ENCODE results near the gene LZTS3. TPM values are rescaled to one million over a fixed set of nuclear protein-coding genes. Genes with fewer than 3 reads are reported as not detected.

The LZTS3 gene
- polyA plus RNA-seq, 1 donor (not counting 4 experiments of a cell fraction or from before 2014, with no cell fraction given) = 2.5 TPM

GRCh38 chr20:3135507-3136070 is 37.8 kb downstream of the LZTS3 start:
- no peak for TF ChIP-seq CTCF (optimal IDR thresholded peaks at IDR 0.05 in 1 of 3, IDR thresholded peaks at IDR 0.05 in 1 of 3, conservative IDR thresholded peaks at IDR 0.05 in 1 of 3; ENCODE audit: extremely low read depth in 1 of 3, insufficient read depth in 2 of 3, low read length in 3 of 3)
- TF ChIP-seq EZH2 (IDR thresholded peaks at IDR 0.05; ENCODE audit: low read length) = no peak
- no peaks in the 10 kb centered on the region for H3K27me3 ChIP-seq (ENCODE audit: control insufficient read depth, extremely low read depth, insufficient read depth, low read length)
- dilution Hi-C loops (cut with MboI; ENCODE audit: extremely low pct_ligation_motif_present, low sequenced_read_pairs) = no loop called here
- no peak overlapping the region for H3K4me2 ChIP-seq (ENCODE audit: control insufficient read depth, extremely low read depth, insufficient read depth, low read depth, low read length)
- DNase-seq (ENCODE audit: low read depth, low spot score) = no peak
- FAIRE-seq = peak; percentile 67
- H3K27ac ChIP-seq (ENCODE audit: control insufficient read depth, insufficient read depth, low read length) = no peak overlapping the region
- H3K4me1 ChIP-seq (ENCODE audit: control insufficient read depth, extremely low read depth, insufficient read depth, low read length) = no peaks in the 10 kb centered on the region
- peaks cover 5% of the 10 kb centered on the region for H4K20me1 ChIP-seq (ENCODE audit: control insufficient read depth, extremely low read depth, insufficient read depth, low read length)
- peaks cover 0 to 2% of the 10 kb centered on the region in 2 experiments for H3K36me3 ChIP-seq (ENCODE audit: control insufficient read depth in 2 of 2, extremely low read depth in 1 of 2, insufficient read depth in 2 of 2, low read length in 2 of 2)
- no peaks in the 10 kb centered on the region for H3K9me3 ChIP-seq (ENCODE audit: control insufficient read depth, low read depth, low read length)
- H3K9ac ChIP-seq (ENCODE audit: control insufficient read depth, extremely low read depth, insufficient read depth, low read length) = no peak overlapping the region
- no peak overlapping the region for H3K4me3 ChIP-seq (ENCODE audit: control insufficient read depth in 2 of 3, extremely low read depth in 1 of 3, insufficient read depth in 2 of 3, low read depth in 1 of 3, low read length in 3 of 3)
- H2AFZ ChIP-seq (ENCODE audit: control insufficient read depth, low read length) = no peak overlapping the region
- peaks cover 3% of the 10 kb centered on the region for H3K79me2 ChIP-seq (ENCODE audit: control insufficient read depth, insufficient read depth, low read length)
- H3K9me1 ChIP-seq (ENCODE audit: control insufficient read depth, extremely low read depth, insufficient read depth, low read length) = no peaks in the 10 kb centered on the region

- Histone ChIP-seq H3K79me2 (ENCODE audit: control insufficient read depth, insufficient read depth, low read length) (peaks cover 3% of the 10 kb centered on the region), H4K20me1 (ENCODE audit: control insufficient read depth, extremely low read depth, insufficient read depth, low read length) (peaks cover 5% of the 10 kb centered on the region), H3K4me3 (ENCODE audit: control insufficient read depth in 2 of 3, extremely low read depth in 1 of 3, insufficient read depth in 2 of 3, low read depth in 1 of 3, low read length in 3 of 3) (no peak overlapping the region), H2AFZ (ENCODE audit: control insufficient read depth, low read length) (no peak overlapping the region), H3K9me3 (ENCODE audit: control insufficient read depth, low read depth, low read length) (no peaks in the 10 kb centered on the region), H3K9ac (ENCODE audit: control insufficient read depth, extremely low read depth, insufficient read depth, low read length) (no peak overlapping the region), H3K9me1 (ENCODE audit: control insufficient read depth, extremely low read depth, insufficient read depth, low read length) (no peaks in the 10 kb centered on the region), H3K36me3 (ENCODE audit: control insufficient read depth in 2 of 2, extremely low read depth in 1 of 2, insufficient read depth in 2 of 2, low read length in 2 of 2) (peaks cover 0 to 2% of the 10 kb centered on the region in 2 experiments), H3K27me3 (ENCODE audit: control insufficient read depth, extremely low read depth, insufficient read depth, low read length) (no peaks in the 10 kb centered on the region), H3K4me1 (ENCODE audit: control insufficient read depth, extremely low read depth, insufficient read depth, low read length) (no peaks in the 10 kb centered on the region), H3K4me2 (ENCODE audit: control insufficient read depth, extremely low read depth, insufficient read depth, low read depth, low read length) (no peak overlapping the region), H3K27ac (ENCODE audit: control insufficient read depth, insufficient read depth, low read length) (no peak overlapping the region)
- dilution Hi-C loops (cut with MboI; ENCODE audit: extremely low pct_ligation_motif_present, low sequenced_read_pairs) = no loop called here
- no peak for DNase-seq (ENCODE audit: low read depth, low spot score)
- TF ChIP-seq EZH2 (IDR thresholded peaks at IDR 0.05; ENCODE audit: low read length) = no peak
- TF ChIP-seq CTCF (optimal IDR thresholded peaks at IDR 0.05 in 1 of 3, IDR thresholded peaks at IDR 0.05 in 1 of 3, conservative IDR thresholded peaks at IDR 0.05 in 1 of 3; ENCODE audit: extremely low read depth in 1 of 3, insufficient read depth in 2 of 3, low read length in 3 of 3) = no peak
- FAIRE-seq = no peak
Observed at GRCh38 chr20:3134151-3134550, 39.2 kb downstream of the LZTS3 start.

All from keratinocyte (primary cell).